Ovary (tissue), 3 donors: ENCODE measurements around the gene LIMS2.

Source experiments
- EP300 ChIP-seq: sonication (generic); formaldehyde crosslinking; IDR thresholded peaks from one replicate; pipeline ENCODE4 v1.6.1; 2017; ENCODE audit warnings: antibody characterized with exemption
- POLR2A ChIP-seq: fragments of 450-650 bp; IDR thresholded peaks from one replicate; pipeline ENCODE4 v1.6.1; 2017; ENCODE audit warnings: antibody characterized with exemption, mild to moderate bottlenecking, moderate library complexity
- TF ChIP-seq, protein P1 (sequence below), 3 donors: fragments of 450-650 bp in 2 of 3; fragments of 200-600 bp in 1 of 3; IDR thresholded peaks; one replicate each; pipeline versions ENCODE4 v1.5.1 to v1.8.0; 2016 to 2022; ENCODE audit warnings: antibody characterized with exemption in 3 of 3, mild to moderate bottlenecking in 1 of 3
- donor health status: DM: no; HTN: no; CAD: no.

DNA sequence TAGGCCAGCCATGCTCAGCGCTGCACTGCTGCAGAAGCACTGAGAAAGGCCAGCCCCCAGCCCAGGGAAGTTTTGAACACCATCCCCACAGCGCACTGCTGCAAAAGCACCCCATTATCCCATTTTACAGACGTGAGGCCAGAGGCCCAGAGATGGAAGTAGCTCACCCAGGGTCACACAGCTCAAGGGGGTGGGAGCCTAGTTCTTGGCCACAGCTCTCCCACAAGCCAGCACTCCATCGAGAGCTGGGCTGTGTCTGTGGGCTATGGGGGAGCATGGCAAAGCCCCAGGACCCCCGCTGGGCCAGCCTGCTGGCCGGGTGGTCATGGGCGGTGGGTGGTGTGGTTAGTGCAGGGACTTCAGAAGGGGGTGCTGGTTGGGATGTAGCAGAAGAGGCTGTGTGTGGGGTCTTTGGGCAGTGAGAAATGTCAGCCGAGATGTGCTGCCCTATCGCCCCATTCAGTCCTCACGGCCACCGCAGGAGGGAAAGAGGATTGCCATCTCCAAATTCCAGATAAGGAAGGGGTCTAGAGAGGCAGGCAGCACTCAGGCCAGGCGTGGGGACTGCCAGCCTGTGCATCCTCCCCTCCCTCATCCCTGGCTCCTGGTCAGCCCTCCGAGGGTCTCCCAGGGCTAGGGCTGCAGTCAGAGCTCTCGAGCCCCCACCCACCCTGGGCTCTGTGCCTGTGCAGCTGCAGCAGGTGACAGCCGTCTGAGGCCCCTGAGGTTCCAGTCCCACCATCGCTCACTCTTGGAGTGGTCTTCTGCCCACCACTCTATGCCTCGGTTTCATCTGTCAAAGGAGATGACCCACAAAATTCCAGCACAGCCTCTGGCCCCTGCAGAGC is 46.3 kb downstream of the LIMS2 start:
- TF ChIP-seq, protein P1, sequence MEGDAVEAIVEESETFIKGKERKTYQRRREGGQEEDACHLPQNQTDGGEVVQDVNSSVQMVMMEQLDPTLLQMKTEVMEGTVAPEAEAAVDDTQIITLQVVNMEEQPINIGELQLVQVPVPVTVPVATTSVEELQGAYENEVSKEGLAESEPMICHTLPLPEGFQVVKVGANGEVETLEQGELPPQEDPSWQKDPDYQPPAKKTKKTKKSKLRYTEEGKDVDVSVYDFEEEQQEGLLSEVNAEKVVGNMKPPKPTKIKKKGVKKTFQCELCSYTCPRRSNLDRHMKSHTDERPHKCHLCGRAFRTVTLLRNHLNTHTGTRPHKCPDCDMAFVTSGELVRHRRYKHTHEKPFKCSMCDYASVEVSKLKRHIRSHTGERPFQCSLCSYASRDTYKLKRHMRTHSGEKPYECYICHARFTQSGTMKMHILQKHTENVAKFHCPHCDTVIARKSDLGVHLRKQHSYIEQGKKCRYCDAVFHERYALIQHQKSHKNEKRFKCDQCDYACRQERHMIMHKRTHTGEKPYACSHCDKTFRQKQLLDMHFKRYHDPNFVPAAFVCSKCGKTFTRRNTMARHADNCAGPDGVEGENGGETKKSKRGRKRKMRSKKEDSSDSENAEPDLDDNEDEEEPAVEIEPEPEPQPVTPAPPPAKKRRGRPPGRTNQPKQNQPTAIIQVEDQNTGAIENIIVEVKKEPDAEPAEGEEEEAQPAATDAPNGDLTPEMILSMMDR (IDR thresholded peaks at IDR 0.05), result no peak
- no peak for TF ChIP-seq POLR2A
- TF ChIP-seq EP300, result no peak
